Sigmoid colon (tissue), 7 donors: ENCODE data around the gene KCNIP3. TPM values are rescaled to one million over a fixed set of nuclear protein-coding genes. Genes with fewer than 3 reads are reported as not detected.

Experiments
- DNase-seq: peaks from one replicate; pipeline ENCODE4 v3.0.0-alpha.2; 2019
- H3K27ac ChIP-seq, 4 donors: fragments of 200-600 bp; sonication (generic); one replicate each; pipeline ENCODE4 v1.5.1; 2016 to 2019; ENCODE audit warnings: mild to moderate bottlenecking in 1 of 4
- H3K27me3 ChIP-seq, 3 donors: fragments of 200-600 bp; sonication (generic); one replicate each; pipeline ENCODE4 v1.5.1; 2019; ENCODE audit warnings: mild to moderate bottlenecking in 1 of 3
- H3K36me3 ChIP-seq, 4 donors: fragments of 200-600 bp; sonication (generic); one replicate each; pipeline ENCODE4 v1.5.1; 2016 to 2019
- H3K4me1 ChIP-seq, 4 donors: fragments of 200-600 bp; sonication (generic); one replicate each; pipeline ENCODE4 v1.5.1; 2017 to 2019
- H3K4me3 ChIP-seq, 4 donors: fragments of 200-600 bp; sonication (generic); one replicate each; pipeline ENCODE4 v1.5.1; 2017 to 2019; ENCODE audit warnings: mild to moderate bottlenecking in 2 of 4, moderate library complexity in 1 of 4
- H3K9me3 ChIP-seq, 4 donors: fragments of 200-600 bp in 3 of 4; sonication (generic) in 3 of 4; one replicate each; pipeline versions ENCODE4 v1.5.1 to v1.6.1; 2013 to 2019
- CTCF ChIP-seq, 4 experiments: fragments of 450-650 bp in 3 of 4; fragments of 200-600 bp in 1 of 4; IDR thresholded peaks; one replicate each; pipeline ENCODE4 v1.5.1; 2016 to 2019; ENCODE audit warnings: antibody characterized with exemption in 4 of 4, mild to moderate bottlenecking in 3 of 4, moderate library complexity in 2 of 4
- EP300 ChIP-seq, 4 donors: sonication (generic); formaldehyde crosslinking; IDR thresholded peaks; one replicate each; pipeline ENCODE4 v1.6.1; 2017; ENCODE audit warnings: antibody characterized with exemption in 4 of 4
- POLR2A ChIP-seq, 2 donors: fragments of 450-650 bp; IDR thresholded peaks; one replicate each; pipeline ENCODE4 v1.6.1; 2016; ENCODE audit warnings: antibody characterized with exemption in 2 of 2, mild to moderate bottlenecking in 2 of 2, moderate library complexity in 2 of 2
- POLR2AphosphoS5 ChIP-seq, 4 donors: sonication (generic); formaldehyde crosslinking; IDR thresholded peaks; one replicate each; pipeline ENCODE4 v1.6.1; 2017; ENCODE audit warnings: antibody characterized with exemption in 4 of 4
- WGBS, 2 donors: extraction: QIAGEN DNeasy Blood & Tissue Kit; methylation state at CpG; one replicate each; pipeline ENCODE4 v1.1.7; 2013; 5-methylcytosine and 5-hydroxymethylcytosine counted together
- intact Hi-C: fragments of 100-400 bp; cut with DNase I; formaldehyde crosslinking; loops from one replicate; pipeline ENCODE4 v1.15.1; 2023
- polyA plus RNA-seq, 3 donors: library from polyadenylated mRNA; stranded (reverse); fragments of 200-250 nt; gene quantifications; one replicate each; pipeline ENCODE4 v1.2.3, GENCODE V29; 2013
- total RNA-seq, 4 donors: library from RNA; depleted of rRNA; stranded (reverse); fragments of >200 nt; gene quantifications; one replicate each; pipeline ENCODE4 v1.1.0, GENCODE V29; 2016
- donor health status: healthy with polysubstance abuse.
- donor health status: Bipolar disorder and iron deficiency.
- donor health status: healthy.

KCNIP3 gene
- total and polyA plus RNA-seq, 7 donors: 1.8 to 23.8 (median 11.8) TPM

GRCh38 chr2:95314598-95314963, 17.4 kb downstream of the KCNIP3 start:
- DNase-seq: no peak
- TF ChIP-seq EP300 (IDR thresholded peaks at IDR 0.05) (no peak), CTCF (IDR thresholded peaks at IDR 0.05) (no peak), POLR2AphosphoS5 (IDR thresholded peaks at IDR 0.05) (no peak), POLR2A (IDR thresholded peaks at IDR 0.05) (no peak)
- intact Hi-C loops: loop anchor here (10.0 kb wide), 1 partner anchor 100 kb away; no protein-coding TSS in a partner anchor
- Histone ChIP-seq H3K4me3 (no peak overlapping the region), H3K27ac (no peak overlapping the region), H3K4me1 (no peaks in the 10 kb centered on the region), H3K27me3 (no peaks in the 10 kb centered on the region), H3K36me3 (no peaks in the 10 kb centered on the region), H3K9me3 (no peaks in the 10 kb centered on the region)
- 68 to 88% methylated on average over 11 of the region's 11 CpGs for WGBS, 2 donors

- TF ChIP-seq EP300 (IDR thresholded peaks at IDR 0.05) (no peak), CTCF (IDR thresholded peaks at IDR 0.05) (peak in 1 of 4 experiments; percentile 36)
- WGBS, 2 donors: 55 to 75% methylated on average over 16 of the region's 16 CpGs
- H3K9me3 ChIP-seq: no peaks in the 10 kb centered on the region
- no peak overlapping the region for H3K4me3 ChIP-seq
- intact Hi-C loops: loop anchor here (10.0 kb wide), 1 partner anchor 100 kb away; no protein-coding TSS in a partner anchor
- no peak for DNase-seq
- no peak overlapping the region for H3K27ac ChIP-seq
- no peaks in the 10 kb centered on the region for H3K36me3 ChIP-seq
- H3K27me3 ChIP-seq: no peaks in the 10 kb centered on the region
- no peaks in the 10 kb centered on the region for H3K4me1 ChIP-seq
Observed at GRCh38 chr2:95314964-95315611, 17.9 kb downstream of the KCNIP3 start.

GRCh38 chr2:95315801-95316411, 18.8 kb downstream of the KCNIP3 start:
- no peaks in the 10 kb centered on the region for H3K9me3 ChIP-seq
- no peak for TF ChIP-seq POLR2AphosphoS5 (IDR thresholded peaks at IDR 0.05)
- no peak for TF ChIP-seq EP300 (IDR thresholded peaks at IDR 0.05)
- no peak for TF ChIP-seq POLR2A (IDR thresholded peaks at IDR 0.05)
- TF ChIP-seq CTCF (IDR thresholded peaks at IDR 0.05): no peak
- intact Hi-C loops: loop anchor here (10.0 kb wide), 1 partner anchor 101 kb away; no protein-coding TSS in a partner anchor
- 88 to 89% methylated on average over 19 of the region's 19 CpGs for WGBS, 2 donors
- H3K36me3 ChIP-seq: no peaks in the 10 kb centered on the region
- H3K27ac ChIP-seq: no peak overlapping the region
- H3K4me1 ChIP-seq: no peaks in the 10 kb centered on the region
- no peak for DNase-seq
- no peak overlapping the region for H3K4me3 ChIP-seq
- no peaks in the 10 kb centered on the region for H3K27me3 ChIP-seq

GRCh38 chr2:95316466-95317122, 19.4 kb downstream of the KCNIP3 start:
- Histone ChIP-seq H3K4me3 (no peak overlapping the region), H3K27ac (no peak overlapping the region), H3K27me3 (no peaks in the 10 kb centered on the region), H3K9me3 (no peaks in the 10 kb centered on the region), H3K4me1 (no peaks in the 10 kb centered on the region), H3K36me3 (no peaks in the 10 kb centered on the region)
- TF ChIP-seq CTCF (IDR thresholded peaks at IDR 0.05): no peak
- TF ChIP-seq POLR2AphosphoS5 (IDR thresholded peaks at IDR 0.05): no peak
- no peak for TF ChIP-seq EP300 (IDR thresholded peaks at IDR 0.05)
- DNase-seq: no peak
- 81 to 90% methylated on average over 8 of the region's 8 CpGs for WGBS, 2 donors
- intact Hi-C loops: loop anchor here (10.0 kb wide), 1 partner anchor 102 kb away; no protein-coding TSS in a partner anchor
